Measurements from ENCODE around the gene PACS2. TPM values are rescaled to one million over a fixed set of nuclear protein-coding genes. Genes with fewer than 3 reads are reported as not detected.

The PACS2 gene
- total RNA-seq, 2 donors from 2014 or later: 55.0 to 59.7 TPM

DNA sequence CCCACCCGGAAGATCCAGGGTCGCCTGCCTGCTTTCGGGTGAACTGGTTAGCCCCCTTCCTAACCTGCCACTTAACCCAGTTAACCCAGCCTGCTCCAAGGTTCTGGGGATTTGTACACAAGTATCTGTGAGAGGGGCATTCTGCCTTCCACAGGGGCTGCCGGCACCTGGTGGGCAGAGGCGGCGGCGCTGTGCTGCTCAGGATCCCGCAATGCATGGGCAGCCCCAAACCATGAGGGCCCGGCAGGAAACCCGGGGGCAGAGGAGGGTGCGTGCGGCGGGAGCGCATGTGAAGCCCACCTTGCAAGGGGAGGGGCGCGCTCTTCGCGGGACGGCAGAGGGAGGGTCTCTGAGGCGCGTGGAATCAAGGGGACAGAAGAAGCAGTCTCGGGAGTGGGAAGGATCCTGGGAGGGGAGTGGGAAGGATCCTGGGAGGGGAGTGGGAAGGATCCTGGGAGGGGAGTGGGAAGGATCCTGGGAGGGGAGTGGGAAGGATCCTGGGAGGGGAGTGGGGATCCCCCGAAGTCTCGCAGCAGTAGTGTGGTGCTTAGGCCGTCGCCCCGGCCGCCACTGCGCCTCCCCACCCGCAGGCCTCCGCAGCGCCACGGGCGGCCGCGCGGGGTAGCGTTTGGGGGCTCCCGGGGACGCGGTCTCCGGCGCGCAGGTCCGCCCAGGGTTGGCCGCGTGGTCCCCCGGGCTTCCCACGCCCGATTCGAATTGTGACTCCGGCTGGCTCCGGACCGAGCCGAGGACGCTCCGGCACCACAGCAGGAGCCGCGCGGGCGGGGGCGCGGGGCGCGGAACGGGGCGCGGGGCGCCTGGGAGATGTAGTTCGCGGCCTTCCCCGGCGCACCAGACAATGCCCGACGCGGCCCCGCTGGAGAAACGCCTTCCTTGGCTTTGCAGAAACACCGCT is 100.2 kb downstream of the PACS2 start:
- H3K4me3 ChIP-seq: peak overlapping the region; percentile 37 to 55
- peak; percentile 82 for DNase-seq (ENCODE audit: low spot score)
- no peaks in the 10 kb centered on the region for H3K27me3 ChIP-seq
- H3K36me3 ChIP-seq: no peaks in the 10 kb centered on the region
- peak overlapping the region; percentile 80 to 82 for H3K27ac ChIP-seq
- H3K4me1 ChIP-seq: peaks cover 0 to 43% of the 10 kb centered on the region in 2 donors
- TF ChIP-seq CTCF (IDR thresholded peaks at IDR 0.05): peak; percentile 80 to 88
- no peaks in the 10 kb centered on the region for H3K9me3 ChIP-seq

- H3K4me3 ChIP-seq: peak overlapping the region in 1 of 2 donors; percentile 55
- H3K9me3 ChIP-seq: no peaks in the 10 kb centered on the region
- no peak for DNase-seq (ENCODE audit: low spot score)
- H3K27me3 ChIP-seq: no peaks in the 10 kb centered on the region
- H3K36me3 ChIP-seq: no peaks in the 10 kb centered on the region
- H3K4me1 ChIP-seq: peaks cover 0 to 47% of the 10 kb centered on the region in 2 donors
- no peak for TF ChIP-seq CTCF (IDR thresholded peaks at IDR 0.05)
- peak overlapping the region; percentile 80 to 82 for H3K27ac ChIP-seq
Observed at GRCh38 chr14:105415481-105416428, 101.2 kb downstream of the PACS2 start.

- Histone ChIP-seq H3K27me3 (no peaks in the 10 kb centered on the region), H3K9me3 (no peaks in the 10 kb centered on the region), H3K36me3 (no peaks in the 10 kb centered on the region), H3K4me3 (no peak overlapping the region), H3K27ac (no peak overlapping the region), H3K4me1 (peaks cover 0 to 49% of the 10 kb centered on the region in 2 donors)
- TF ChIP-seq CTCF (IDR thresholded peaks at IDR 0.05): no peak
- no peak for DNase-seq (ENCODE audit: low spot score)
Observed at GRCh38 chr14:105416671-105417070, 102.1 kb downstream of the PACS2 start.

DNA sequence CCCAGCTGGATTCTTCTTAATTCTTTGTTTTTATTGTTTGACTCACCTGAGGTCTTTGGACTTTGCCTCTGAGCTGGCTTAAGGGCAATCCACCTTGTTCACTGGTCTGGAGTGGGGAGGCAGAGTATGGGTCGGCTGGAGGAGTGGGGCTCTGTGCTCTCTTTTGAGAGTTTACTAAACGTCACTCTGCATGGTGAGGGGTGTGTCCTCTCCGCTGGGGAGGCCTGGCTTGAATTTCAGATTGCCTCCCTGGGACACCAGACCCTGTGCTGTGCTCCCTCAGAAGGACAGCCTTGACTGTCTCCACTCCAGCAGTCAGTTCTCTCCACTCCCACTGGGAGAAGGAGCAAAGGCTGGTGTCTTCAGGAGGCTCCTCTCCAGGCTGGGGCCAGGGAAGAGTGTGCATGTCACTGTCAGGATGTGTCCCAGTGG is 103.2 kb downstream of the PACS2 start:
- no peak for DNase-seq (ENCODE audit: low spot score)
- TF ChIP-seq CTCF (IDR thresholded peaks at IDR 0.05): no peak
- Histone ChIP-seq H3K27me3 (no peaks in the 10 kb centered on the region), H3K27ac (no peak overlapping the region), H3K36me3 (no peaks in the 10 kb centered on the region), H3K4me1 (peaks cover 0 to 53% of the 10 kb centered on the region in 2 donors), H3K4me3 (no peak overlapping the region), H3K9me3 (no peaks in the 10 kb centered on the region)

DNA sequence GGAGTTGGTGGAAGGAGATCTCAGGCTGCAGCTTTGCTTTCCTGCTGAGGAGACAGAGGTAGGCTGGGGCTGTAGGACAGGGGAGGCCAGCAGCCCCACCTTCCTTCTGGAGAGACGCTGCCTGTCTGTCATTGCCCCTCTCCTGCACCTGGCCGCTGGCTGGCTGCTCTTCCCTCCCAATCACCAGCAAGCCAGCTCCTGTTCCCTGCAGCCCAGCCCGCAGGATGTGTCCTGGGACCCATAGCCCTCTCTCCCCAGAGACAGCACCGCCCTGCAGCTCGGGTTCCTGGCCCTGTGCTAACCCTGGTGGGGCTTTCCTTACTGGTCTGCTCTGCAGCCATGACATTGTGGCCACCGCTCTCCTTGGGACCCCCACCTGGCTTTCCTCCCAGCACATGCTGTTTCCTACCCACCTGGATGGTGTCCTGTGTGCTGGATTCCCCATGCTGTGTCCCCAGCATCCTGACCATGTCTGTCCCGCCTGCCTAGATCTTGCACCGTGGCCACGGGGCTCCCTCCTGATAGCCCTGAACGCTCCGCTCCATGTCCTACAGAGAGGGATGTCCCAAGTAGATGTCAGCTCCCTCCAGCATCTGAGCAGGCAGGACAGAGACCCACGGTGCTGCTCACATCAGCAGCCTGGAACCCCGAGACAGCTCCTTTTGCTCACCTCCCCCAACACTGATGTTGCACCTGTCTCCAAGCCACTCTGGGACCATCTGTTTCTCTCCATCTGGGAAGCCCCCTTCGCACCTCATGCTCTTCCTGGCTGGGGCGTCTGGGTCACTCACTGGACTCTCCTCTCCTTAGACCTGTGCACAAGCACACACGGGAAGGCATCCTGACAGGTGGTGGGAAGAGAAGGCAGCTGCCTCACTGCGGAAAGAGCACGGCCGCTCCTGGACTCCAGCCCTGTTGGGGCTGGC is 104.0 kb downstream of the PACS2 start:
- Histone ChIP-seq H3K4me1 (peaks cover 0 to 61% of the 10 kb centered on the region in 2 donors), H3K27me3 (no peaks in the 10 kb centered on the region), H3K4me3 (peak overlapping the region in 1 of 2 donors; percentile 62), H3K27ac (peak overlapping the region in 1 of 2 donors; percentile 72), H3K36me3 (no peaks in the 10 kb centered on the region), H3K9me3 (no peaks in the 10 kb centered on the region)
- no peak for TF ChIP-seq CTCF (IDR thresholded peaks at IDR 0.05)
- DNase-seq (ENCODE audit: low spot score): no peak
